GM15510 (cell line): Measurements from ENCODE around the gene ARSJ.

Source experiments
- POLR2A ChIP-seq: IDR thresholded peaks from 3 replicates; pipeline ENCODE4 v1.6.1; 2011; ENCODE audit warnings: borderline replicate concordance; ENCODE audit not compliant: insufficient read length; ENCODE audit errors: extremely low read depth

The ARSJ gene

GRCh38 chr4:113951263-113951662, 28.2 kb downstream of the ARSJ start:
- TF ChIP-seq POLR2A = no peak

DNA sequence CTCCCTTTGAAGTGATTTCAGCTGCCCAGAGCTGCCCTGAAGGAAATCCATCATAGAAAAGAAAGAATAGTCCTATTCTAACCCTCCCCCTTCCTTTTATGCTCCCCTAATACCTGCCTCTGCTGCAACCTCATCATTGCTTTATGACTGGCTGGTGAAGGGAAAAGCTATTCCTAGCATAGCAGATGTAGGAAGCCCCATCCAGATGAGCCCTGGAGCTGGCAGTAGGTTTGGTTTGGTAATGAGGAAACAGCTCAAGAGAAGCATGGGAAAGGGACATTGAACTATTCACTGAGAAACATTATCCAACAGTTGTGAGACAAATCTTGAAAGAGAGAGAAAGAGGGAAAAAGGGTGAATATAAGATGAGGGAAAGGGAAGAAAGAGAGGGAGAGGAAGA, 29.2 kb downstream of the ARSJ start:
- TF ChIP-seq POLR2A = no peak

DNA sequence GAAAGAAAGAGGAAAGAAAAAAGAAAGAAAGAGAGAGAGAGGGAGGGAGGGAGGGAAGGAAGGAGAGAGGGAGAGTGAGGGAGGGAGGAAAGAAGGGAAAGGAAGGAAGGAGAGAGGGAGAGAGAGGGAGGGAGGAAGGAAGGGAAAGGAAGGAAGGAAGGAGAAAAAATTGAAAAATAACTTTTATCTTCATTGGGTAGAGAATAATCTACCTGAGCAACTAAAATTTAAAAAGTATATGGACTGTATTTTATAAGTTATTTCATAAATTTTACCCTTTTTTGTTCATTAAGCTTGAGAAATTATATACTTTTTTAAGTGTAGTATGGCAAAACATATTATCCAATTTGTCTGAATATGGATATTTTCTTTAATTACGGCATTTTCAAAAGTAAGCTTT, 32.0 kb downstream of the ARSJ start:
- TF ChIP-seq POLR2A = no peak

DNA sequence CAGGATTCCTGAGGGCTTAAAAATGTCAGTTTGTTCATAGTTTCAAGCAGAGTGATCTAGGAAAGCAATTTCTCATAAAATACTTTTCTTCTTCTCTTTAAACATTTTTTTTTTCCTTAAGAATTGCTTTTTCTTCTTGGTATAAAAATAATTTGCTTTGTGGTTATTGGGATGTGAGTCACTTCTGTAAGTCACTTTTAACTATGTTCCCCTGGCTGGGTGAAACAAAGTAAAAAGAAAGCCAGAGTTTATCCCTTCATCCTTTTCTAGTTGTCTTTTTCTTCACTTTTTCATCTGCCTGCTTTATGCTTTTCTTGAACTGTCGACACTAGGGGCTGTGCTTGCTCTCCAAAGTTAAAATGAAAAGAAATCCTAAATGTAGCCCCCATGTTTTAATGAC, 33.5 kb downstream of the ARSJ start:
- no peak for TF ChIP-seq POLR2A

GRCh38 chr4:113943863-113944262, 35.6 kb downstream of the ARSJ start:
- TF ChIP-seq POLR2A = no peak

- no peak for TF ChIP-seq POLR2A
Observed at GRCh38 chr4:113943085-113943484, 36.4 kb downstream of the ARSJ start.

GRCh38 chr4:113941836-113942235, 37.6 kb downstream of the ARSJ start:
- TF ChIP-seq POLR2A = no peak

- TF ChIP-seq POLR2A = no peak
Observed at GRCh38 chr4:113935190-113935589, 44.3 kb downstream of the ARSJ start.

GRCh38 chr4:113921089-113921794, 58.2 kb downstream of the ARSJ start:
- TF ChIP-seq POLR2A = no peak

GRCh38 chr4:113919611-113920010, 59.8 kb downstream of the ARSJ start:
- no peak for TF ChIP-seq POLR2A

DNA sequence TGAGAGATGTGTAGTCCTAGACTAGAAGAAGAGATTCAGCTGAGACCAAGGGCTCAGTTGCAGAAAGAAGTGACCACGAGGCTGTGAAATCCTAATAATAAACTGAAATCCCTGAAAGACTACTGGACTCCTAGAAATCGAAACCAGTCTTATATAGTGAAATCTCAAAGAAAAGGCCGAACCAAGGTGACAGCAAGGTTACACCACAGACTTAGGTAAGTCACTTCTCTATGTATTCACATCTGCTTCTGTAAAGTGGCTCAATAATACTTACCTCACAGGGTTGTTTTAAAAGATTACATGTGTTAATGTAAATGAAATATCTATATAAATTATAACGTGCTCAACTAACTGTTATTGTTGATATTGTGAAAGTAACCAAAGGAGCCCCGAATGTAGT, 60.3 kb downstream of the ARSJ start:
- TF ChIP-seq POLR2A = no peak

DNA sequence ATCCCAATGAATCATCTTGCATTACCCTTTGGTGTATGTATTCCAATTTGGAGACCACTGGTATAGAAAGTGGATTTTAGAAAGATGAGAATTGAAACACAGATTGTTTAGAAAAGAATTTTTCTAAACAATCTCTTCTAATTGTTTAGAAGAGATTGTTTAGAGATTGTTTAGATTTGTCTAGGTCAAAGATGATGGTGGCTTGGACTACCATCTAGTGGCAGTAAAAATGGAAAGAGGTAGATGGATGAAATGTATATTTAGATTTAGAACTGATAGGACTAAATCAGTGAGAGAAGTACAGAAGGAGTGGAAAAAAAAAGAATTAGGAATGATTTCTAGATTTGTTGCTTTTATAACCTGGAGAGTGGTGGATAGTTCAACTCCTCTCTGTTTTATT, 70.6 kb downstream of the ARSJ start:
- no peak for TF ChIP-seq POLR2A

GRCh38 chr4:113907559-113907958, 71.9 kb downstream of the ARSJ start:
- no peak for TF ChIP-seq POLR2A

DNA sequence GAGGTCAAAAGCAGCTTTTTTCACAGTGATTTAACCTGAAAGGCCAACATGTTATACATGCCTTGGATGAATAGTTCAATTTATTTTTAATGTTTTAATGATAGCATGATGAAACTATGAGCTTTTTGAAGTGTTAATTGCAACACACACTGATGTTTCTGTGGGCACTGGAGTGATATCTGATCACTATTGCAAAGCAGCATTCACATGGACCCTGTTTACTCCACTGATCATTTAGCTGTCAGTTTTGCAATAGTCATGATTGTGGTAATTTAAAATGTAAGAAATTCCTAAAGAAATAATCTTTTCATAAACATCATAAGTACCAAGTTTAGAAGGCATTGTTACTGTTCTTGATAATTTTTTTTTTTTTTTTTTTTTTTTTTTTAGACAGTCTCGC, 74.1 kb downstream of the ARSJ start:
- TF ChIP-seq POLR2A = no peak

DNA sequence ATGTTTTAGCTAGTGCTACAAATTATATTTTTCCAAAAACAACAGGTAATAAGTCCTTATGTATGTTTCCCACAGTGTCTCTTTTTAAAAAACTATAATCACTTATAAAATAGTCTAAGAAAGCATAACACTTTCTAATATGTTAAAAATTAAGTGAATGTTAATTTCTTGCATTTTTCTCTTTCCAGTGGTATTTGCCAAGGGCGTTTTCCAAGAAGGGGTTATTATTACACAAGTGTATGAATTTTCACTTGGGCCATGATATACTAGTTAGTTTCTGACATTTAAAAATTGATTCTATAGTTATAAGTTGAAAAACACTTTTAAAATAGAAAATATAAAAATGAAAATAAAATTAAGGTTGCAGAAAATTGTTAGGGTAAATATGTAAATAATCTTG, 74.6 kb downstream of the ARSJ start:
- no peak for TF ChIP-seq POLR2A

DNA sequence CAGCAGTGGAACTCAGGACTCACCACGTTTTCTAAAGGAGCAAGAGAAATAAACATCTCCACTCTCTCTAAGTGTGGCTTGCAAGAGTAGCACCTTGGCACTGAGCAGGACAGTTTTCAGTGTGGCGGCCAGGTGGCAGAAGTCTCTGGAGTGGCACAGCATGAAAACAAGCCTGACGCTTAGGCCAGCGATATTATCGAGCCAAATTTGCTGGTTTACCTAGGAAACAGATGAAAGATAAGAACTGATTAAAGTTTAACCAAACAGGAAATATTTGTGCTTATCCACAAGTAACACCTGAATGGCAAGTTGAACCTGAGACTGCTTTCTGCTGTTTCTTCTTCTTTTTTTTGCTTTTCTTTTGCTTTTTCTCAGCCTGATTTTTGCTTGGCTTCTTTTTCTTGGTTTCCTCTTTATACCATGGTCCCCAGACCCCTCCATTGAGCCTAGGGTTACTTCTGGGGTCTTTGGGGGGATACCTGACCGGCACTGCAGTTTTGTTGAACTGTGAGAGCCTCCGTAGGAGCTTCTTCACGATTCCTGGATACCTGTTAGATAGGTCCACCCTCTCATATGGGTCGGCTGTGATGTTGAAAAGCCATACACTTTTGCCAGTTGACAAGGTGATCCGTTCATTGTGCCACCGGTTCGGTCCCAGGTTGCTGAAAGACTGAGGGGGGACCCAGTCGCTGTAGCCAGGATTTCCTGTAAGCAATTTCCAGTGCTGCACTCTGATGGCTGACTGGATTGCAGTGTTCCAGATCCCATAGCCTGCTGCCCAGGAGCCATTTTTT, 77.3 kb downstream of the ARSJ start:
- TF ChIP-seq POLR2A = no peak
